ENCODE measurements around the gene NPTX1. TPM values are rescaled to one million over a fixed set of nuclear protein-coding genes. Genes with fewer than 3 reads are reported as not detected.

Gene NPTX1
- total RNA-seq, 2 donors from 2014 or later: 0.56 to 0.68 TPM

DNA sequence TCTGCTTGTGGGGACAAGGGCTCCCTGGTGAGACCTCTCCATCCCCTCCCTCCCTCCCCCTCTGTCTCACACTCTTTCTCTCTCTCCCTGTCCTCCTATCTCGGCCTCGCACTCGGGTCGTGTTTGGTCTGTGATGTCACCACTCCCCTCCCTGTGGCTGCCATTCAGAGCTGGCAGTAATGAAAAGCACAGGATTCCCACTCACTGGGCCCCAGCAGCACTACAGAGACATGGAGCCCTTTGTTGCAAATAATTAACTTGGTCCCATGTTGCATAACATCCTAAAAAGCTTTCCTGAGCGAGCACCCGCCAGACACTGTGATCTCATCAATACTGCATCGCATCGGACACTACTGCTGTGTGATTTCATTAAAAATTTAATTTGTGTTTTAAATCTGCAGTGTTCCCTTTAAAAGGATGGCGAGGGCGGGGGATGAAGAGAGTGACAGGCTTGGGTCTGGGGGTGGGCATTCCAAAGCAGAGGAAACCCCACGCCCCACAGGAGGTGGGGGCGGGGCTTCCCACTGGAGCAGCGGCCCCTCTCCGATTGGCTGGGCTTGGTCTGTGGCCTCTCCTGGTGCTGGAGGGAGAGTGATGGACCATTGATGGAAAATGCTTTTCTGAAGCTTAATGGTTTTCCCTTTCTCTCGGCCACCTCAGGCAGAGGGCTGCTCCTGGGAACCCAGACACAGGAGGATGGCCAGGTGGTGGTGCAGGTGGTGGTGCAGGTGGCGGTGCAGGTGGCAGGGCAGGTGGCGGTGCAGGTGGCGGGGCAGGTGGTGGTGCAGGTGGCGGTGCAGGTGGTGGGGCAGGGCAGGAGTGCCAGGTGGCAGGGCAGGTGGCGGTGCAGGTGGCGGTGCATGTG lies 15.3 kb upstream of the NPTX1 start:
- H3K9me3 ChIP-seq: no peaks in the 10 kb centered on the region
- no peaks in the 10 kb centered on the region for H3K27me3 ChIP-seq (replicated peaks; ENCODE audit: insufficient read depth)
- no peaks in the 10 kb centered on the region for H3K4me1 ChIP-seq (ENCODE audit: control insufficient read depth in 1 of 2, low read depth in 2 of 2)
- TF ChIP-seq, protein P1, sequence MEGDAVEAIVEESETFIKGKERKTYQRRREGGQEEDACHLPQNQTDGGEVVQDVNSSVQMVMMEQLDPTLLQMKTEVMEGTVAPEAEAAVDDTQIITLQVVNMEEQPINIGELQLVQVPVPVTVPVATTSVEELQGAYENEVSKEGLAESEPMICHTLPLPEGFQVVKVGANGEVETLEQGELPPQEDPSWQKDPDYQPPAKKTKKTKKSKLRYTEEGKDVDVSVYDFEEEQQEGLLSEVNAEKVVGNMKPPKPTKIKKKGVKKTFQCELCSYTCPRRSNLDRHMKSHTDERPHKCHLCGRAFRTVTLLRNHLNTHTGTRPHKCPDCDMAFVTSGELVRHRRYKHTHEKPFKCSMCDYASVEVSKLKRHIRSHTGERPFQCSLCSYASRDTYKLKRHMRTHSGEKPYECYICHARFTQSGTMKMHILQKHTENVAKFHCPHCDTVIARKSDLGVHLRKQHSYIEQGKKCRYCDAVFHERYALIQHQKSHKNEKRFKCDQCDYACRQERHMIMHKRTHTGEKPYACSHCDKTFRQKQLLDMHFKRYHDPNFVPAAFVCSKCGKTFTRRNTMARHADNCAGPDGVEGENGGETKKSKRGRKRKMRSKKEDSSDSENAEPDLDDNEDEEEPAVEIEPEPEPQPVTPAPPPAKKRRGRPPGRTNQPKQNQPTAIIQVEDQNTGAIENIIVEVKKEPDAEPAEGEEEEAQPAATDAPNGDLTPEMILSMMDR (IDR thresholded peaks at IDR 0.05): no peak
- no peak overlapping the region for H3K27ac ChIP-seq
- DNase-seq (ENCODE audit: low spot score) (no peak), ATAC-seq (ENCODE audit: insufficient number of reproducible peaks, low FRiP score, low read depth) (no peak)
- H3K4me3 ChIP-seq: no peak overlapping the region
- no peaks in the 10 kb centered on the region for H3K36me3 ChIP-seq

DNA sequence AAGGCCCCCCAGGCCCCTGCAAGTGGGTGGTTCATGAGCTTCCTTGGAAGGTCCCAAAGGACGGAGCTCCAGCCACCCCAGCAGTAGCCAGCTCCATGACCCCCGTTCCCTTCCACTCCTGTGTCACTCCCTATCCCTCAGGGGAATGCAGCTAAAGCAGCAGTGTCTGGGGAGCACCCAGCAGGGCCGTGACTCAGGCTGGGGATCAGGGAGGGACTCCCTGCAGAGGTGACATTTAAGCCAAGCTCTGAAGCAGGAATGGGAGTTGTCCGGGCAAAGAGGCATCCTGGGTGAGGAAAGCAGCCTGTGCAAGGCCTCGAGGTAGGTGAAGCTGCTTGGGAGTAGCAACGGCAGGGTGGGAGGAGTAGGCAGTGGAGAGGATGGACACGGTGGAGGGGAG lies 11.1 kb upstream of the NPTX1 start:
- Histone ChIP-seq H3K27me3 (replicated peaks; ENCODE audit: insufficient read depth) (peaks cover under 1% of the 10 kb centered on the region), H3K4me3 (no peak overlapping the region), H3K36me3 (no peaks in the 10 kb centered on the region), H3K9me3 (no peaks in the 10 kb centered on the region), H3K27ac (no peak overlapping the region), H3K4me1 (ENCODE audit: control insufficient read depth in 1 of 2, low read depth in 2 of 2) (no peaks in the 10 kb centered on the region)
- ATAC-seq (ENCODE audit: insufficient number of reproducible peaks, low FRiP score, low read depth) (no peak), DNase-seq (ENCODE audit: low spot score) (no peak)
- TF ChIP-seq, protein P1 (IDR thresholded peaks at IDR 0.05): no peak

DNA sequence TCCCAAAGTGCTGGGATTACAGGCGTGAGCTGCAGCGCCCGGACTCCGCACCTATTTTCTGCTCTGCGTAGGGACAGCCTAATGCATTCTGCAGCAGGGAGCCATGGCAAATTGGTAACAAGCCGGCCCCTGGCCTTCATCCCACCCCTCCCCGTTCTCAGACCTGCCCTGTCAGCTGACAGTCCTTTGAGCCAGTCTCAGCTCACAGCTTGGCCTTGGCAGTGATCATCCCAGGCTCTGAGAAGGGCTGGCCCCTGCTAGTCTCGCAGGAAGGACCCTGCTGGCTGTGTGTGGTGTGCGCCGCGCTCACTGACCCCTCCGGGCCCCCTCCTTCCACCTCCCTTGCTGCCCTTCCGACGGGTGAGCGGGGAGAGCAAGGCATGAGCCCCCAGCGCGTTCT lies 10.3 kb upstream of the NPTX1 start:
- Histone ChIP-seq H3K9me3 (no peaks in the 10 kb centered on the region), H3K27ac (no peak overlapping the region), H3K27me3 (replicated peaks; ENCODE audit: insufficient read depth) (peaks cover 9% of the 10 kb centered on the region), H3K4me1 (ENCODE audit: control insufficient read depth in 1 of 2, low read depth in 2 of 2) (no peaks in the 10 kb centered on the region), H3K36me3 (no peaks in the 10 kb centered on the region), H3K4me3 (no peak overlapping the region)
- ATAC-seq (ENCODE audit: insufficient number of reproducible peaks, low FRiP score, low read depth) (no peak), DNase-seq (ENCODE audit: low spot score) (no peak)
- TF ChIP-seq, protein P1 (IDR thresholded peaks at IDR 0.05): no peak

- H3K4me3 ChIP-seq: no peak overlapping the region
- TF ChIP-seq, protein P1 (IDR thresholded peaks at IDR 0.05): no peak
- DNase-seq (ENCODE audit: low spot score): no peak
- peaks cover 15% of the 10 kb centered on the region for H3K27me3 ChIP-seq (replicated peaks; ENCODE audit: insufficient read depth)
- H3K9me3 ChIP-seq: no peaks in the 10 kb centered on the region
- no peak for ATAC-seq (ENCODE audit: insufficient number of reproducible peaks, low FRiP score, low read depth)
- no peaks in the 10 kb centered on the region for H3K36me3 ChIP-seq
- no peak overlapping the region for H3K27ac ChIP-seq
- no peaks in the 10 kb centered on the region for H3K4me1 ChIP-seq (ENCODE audit: control insufficient read depth in 1 of 2, low read depth in 2 of 2)
Observed at GRCh38 chr17:80485846-80486245, 9.4 kb upstream of the NPTX1 start.

DNA sequence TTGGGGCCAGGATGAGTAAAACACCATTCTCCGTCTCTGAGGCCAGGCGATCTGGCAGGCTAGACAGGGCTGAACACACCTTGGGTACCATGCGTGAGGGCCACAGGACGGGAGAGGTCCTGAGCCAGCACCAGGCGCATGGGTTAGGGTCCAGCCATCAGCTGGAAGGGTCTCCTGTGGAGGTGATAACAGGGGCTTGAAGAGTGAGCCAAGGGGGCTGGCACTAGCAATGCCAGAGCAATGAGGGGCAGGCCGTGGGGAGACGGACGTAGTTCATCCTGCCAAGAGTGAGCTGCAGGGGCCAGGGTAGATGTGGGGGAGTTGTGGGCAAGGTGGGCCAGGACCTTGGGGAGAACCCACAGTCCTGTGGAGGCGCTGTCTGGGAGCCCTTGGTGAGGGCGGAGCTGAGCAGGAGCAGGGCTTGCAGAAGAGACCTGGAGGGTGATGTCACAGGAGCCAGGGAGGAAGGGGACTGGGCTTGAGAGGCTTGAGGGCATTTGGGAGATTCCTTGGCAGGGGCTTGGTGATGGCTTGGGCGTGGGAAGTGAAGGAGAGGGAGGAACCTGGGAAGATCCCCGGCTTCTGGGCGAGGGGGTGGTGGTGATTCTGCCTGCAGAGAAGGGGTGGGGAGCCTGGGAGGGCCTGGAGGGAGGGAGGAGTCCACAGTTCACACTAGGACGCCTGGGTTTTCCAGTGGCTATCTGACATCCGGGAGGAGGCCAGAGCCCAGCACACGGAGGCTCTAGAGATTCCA lies 6.3 kb upstream of the NPTX1 start:
- H3K9me3 ChIP-seq: no peaks in the 10 kb centered on the region
- H3K27ac ChIP-seq: no peak overlapping the region
- peaks cover 11 to 12% of the 10 kb centered on the region in 2 donors for H3K4me1 ChIP-seq (ENCODE audit: control insufficient read depth in 1 of 2, low read depth in 2 of 2)
- H3K4me3 ChIP-seq: no peak overlapping the region
- ATAC-seq (ENCODE audit: insufficient number of reproducible peaks, low FRiP score, low read depth) (no peak), DNase-seq (ENCODE audit: low spot score) (no peak)
- TF ChIP-seq, protein P1 (IDR thresholded peaks at IDR 0.05): no peak
- peaks cover 44% of the 10 kb centered on the region for H3K27me3 ChIP-seq (replicated peaks; ENCODE audit: insufficient read depth)
- H3K36me3 ChIP-seq: no peaks in the 10 kb centered on the region

Data from thoracic aorta (tissue), 2 donors.